HG02970 (cell line): ENCODE results near the gene ZFHX3.
"Not testable (repeated sequence)": the region's sequence is repeated elsewhere in the genome, so short reads cannot be mapped to it uniquely, and the experiment has no call there.

Experiments used
- ATAC-seq: cut with Tn5 transposase; IDR thresholded peaks from one replicate; pipeline ENCODE4 v1.9.1; 2021; ENCODE audit warnings: mild to moderate bottlenecking, moderate library complexity, moderate number of reproducible peaks; ENCODE audit not compliant: unreplicated experiment, low FRiP score

The ZFHX3 gene

GRCh38 chr16:73002866-73003265, 45.1 kb downstream of the ZFHX3 start:
- no peak for ATAC-seq

GRCh38 chr16:73000907-73001521, 46.9 kb downstream of the ZFHX3 start:
- no peak for ATAC-seq

- no peak for ATAC-seq
These were observed 47.7 kb downstream of the ZFHX3 start for GRCh38 chr16:73000020-73000906.

- ATAC-seq: no peak
These were observed 48.3 kb downstream of the ZFHX3 start for GRCh38 chr16:72999541-73000019.

- no peak for ATAC-seq
These were observed 50.8 kb downstream of the ZFHX3 start for GRCh38 chr16:72997141-72997542.

GRCh38 chr16:72996291-72997062, 51.5 kb downstream of the ZFHX3 start:
- no peak for ATAC-seq

GRCh38 chr16:72995882-72996270, 52.1 kb downstream of the ZFHX3 start:
- ATAC-seq: not testable (repeated sequence)

- ATAC-seq: no peak
These were observed 52.6 kb downstream of the ZFHX3 start for GRCh38 chr16:72995151-72995881.

- ATAC-seq: no peak
These were observed 55.8 kb downstream of the ZFHX3 start for GRCh38 chr16:72992142-72992601.

- ATAC-seq: no peak
These were observed 56.3 kb downstream of the ZFHX3 start for GRCh38 chr16:72991644-72992043.

- no peak for ATAC-seq
These were observed 56.7 kb downstream of the ZFHX3 start for GRCh38 chr16:72991211-72991610.

- ATAC-seq: no peak
These were observed 57.4 kb downstream of the ZFHX3 start for GRCh38 chr16:72990571-72990970.

GRCh38 chr16:72989579-72990551, 58.1 kb downstream of the ZFHX3 start:
- ATAC-seq: no peak

GRCh38 chr16:72989203-72989578, 58.7 kb downstream of the ZFHX3 start:
- not testable (repeated sequence) for ATAC-seq

GRCh38 chr16:72988569-72988968, 59.4 kb downstream of the ZFHX3 start:
- ATAC-seq: no peak

GRCh38 chr16:72987480-72987901, 60.4 kb downstream of the ZFHX3 start:
- no peak for ATAC-seq

- no peak for ATAC-seq
These were observed 61.9 kb downstream of the ZFHX3 start for GRCh38 chr16:72985995-72986394.

GRCh38 chr16:72985148-72985941, 62.6 kb downstream of the ZFHX3 start:
- no peak for ATAC-seq
